Effector memory CD4-positive, alpha-beta T cell (primary cell): Measurements from ENCODE around the gene PDK2.

Experiments used
- DNase-seq, 3 donors: peaks; one replicate each; pipeline ENCODE4 v3.0.0-alpha.2; 2020
- H3K27ac ChIP-seq: 2 replicates; pipeline ENCODE4 v1.7.0; 2013; ENCODE audit warnings: mild to moderate bottlenecking, low read length, moderate library complexity; ENCODE audit not compliant: insufficient read depth, poor library complexity, severe bottlenecking
- H3K27me3 ChIP-seq: replicated peaks from 2 replicates; pipeline ENCODE4 v1.7.0; 2013; ENCODE audit warnings: mild to moderate bottlenecking, low read length; ENCODE audit not compliant: insufficient read depth, control insufficient read depth, poor library complexity, severe bottlenecking
- H3K36me3 ChIP-seq: 2 replicates; pipeline ENCODE4 v1.7.0; 2013; ENCODE audit warnings: mild to moderate bottlenecking, low read length, moderate library complexity; ENCODE audit not compliant: control insufficient read depth, insufficient read depth
- H3K4me1 ChIP-seq: 2 replicates; pipeline ENCODE4 v1.7.0; 2013; ENCODE audit warnings: low read length, mild to moderate bottlenecking; ENCODE audit not compliant: control insufficient read depth, insufficient read depth, poor library complexity, severe bottlenecking
- H3K4me3 ChIP-seq: 2 replicates; pipeline ENCODE4 v1.7.0; 2013; ENCODE audit warnings: low read length, low read depth, mild to moderate bottlenecking; ENCODE audit not compliant: insufficient read depth, poor library complexity, severe bottlenecking
- H3K9me3 ChIP-seq: 2 replicates; pipeline ENCODE4 v1.7.0; 2013; ENCODE audit warnings: mild to moderate bottlenecking, low read length, moderate library complexity; ENCODE audit not compliant: control insufficient read depth

The PDK2 gene

DNA sequence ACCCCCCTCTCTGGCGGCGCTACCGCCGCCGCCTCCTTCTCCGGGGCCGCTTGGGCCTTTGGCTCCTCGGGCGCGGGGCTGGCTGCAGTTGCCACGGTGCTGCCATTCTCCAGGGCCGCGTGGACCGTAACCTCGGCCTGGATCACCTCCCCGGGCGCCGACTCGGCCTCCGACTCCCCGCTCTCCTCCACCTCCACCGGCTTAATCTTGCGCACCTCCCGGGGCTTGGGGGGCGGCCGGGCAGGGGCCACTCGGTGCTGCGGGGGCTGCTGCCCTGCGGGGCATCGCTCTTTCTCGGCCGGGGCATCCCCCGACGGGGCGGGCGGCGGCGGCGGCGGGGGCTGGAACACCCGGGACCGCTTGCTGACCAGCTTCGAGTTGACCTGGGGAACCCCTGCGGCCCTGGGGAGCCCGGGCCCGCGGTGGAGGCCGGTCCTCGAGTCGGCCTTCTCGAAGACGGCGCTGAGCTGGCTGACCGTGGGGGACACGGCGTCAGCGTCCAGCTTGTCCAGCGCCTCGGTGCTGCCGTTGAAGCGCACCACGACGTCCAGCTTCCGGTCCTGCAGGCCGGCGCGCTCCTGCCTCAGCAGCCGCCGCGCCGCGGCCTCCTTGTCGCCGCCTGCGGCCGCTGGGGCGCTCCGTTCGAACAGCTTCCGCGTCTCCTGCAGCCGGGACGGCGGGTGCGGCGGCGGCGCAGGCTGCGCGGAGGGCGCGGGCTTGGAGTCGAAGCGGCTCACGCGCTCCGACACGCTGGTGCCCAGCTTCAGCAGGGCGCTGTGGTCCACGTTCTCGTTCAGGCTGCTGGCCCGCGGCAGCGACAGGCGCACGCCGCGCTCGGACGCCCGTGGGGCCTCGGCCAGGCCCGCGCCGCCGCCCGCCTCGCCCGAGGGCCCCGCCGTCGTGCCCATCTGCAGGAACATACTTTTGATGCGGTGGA, 54.5 kb downstream of the PDK2 start:
- peak in 2 of 3 donors; percentile 44 to 45 for DNase-seq
- Histone ChIP-seq H3K4me1 (peaks cover 54% of the 10 kb centered on the region), H3K27me3 (no peaks in the 10 kb centered on the region), H3K4me3 (peak overlapping the region; percentile 86), H3K9me3 (no peaks in the 10 kb centered on the region), H3K27ac (peak overlapping the region; percentile 86), H3K36me3 (peaks cover 9% of the 10 kb centered on the region)

DNA sequence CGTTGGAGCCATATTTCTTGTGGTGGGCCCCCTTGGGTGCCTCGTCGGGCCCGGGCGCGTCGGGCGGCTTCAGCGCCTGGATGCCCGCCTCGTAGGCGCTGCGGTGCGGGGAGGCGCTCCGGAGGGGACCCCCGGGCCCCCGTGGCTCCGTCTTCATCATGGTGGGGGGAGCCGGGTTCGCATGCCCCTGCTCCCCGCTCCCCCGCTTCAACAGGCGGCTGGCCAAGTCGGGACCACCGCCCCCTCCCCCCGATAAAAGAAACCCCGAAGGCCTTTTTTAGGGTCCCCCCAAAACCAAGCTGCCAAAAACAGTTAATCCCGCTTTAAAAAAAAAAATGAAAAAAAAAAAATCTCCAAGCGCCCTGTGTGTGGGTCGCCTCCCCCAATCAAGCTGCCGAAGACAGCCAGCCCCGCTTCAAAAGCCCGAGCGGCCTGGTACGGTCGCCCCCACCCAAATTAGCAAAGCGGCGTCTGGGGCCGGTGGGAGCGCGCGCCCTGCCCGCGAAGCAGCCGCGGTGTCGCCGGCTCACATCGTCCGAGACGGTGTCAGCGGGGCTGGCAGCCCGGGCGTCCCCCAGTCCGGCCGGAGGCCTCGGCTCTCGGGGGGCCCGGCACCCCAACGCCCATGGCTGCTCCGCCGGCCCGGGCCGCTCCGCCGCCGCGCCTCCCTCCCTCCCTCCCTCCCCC, 55.3 kb downstream of the PDK2 start, which contains the start of gene PPP1R9B:
Gene PPP1R9B (minus strand): TSS at position 324 of the 687 bp plus-strand sequence. CDS start 164 bp downstream, at position 160.
- Histone ChIP-seq H3K4me3 (peak within 1 kb of the TSS; percentile 86), H3K36me3 (peaks cover 1% of the 10 kb centered on the region), H3K27ac (peak within 1 kb of the TSS; percentile 86), H3K27me3 (no peaks in the 10 kb centered on the region), H3K9me3 (no peaks in the 10 kb centered on the region), H3K4me1 (peaks cover 46% of the 10 kb centered on the region)
- DNase-seq: no peak

DNA sequence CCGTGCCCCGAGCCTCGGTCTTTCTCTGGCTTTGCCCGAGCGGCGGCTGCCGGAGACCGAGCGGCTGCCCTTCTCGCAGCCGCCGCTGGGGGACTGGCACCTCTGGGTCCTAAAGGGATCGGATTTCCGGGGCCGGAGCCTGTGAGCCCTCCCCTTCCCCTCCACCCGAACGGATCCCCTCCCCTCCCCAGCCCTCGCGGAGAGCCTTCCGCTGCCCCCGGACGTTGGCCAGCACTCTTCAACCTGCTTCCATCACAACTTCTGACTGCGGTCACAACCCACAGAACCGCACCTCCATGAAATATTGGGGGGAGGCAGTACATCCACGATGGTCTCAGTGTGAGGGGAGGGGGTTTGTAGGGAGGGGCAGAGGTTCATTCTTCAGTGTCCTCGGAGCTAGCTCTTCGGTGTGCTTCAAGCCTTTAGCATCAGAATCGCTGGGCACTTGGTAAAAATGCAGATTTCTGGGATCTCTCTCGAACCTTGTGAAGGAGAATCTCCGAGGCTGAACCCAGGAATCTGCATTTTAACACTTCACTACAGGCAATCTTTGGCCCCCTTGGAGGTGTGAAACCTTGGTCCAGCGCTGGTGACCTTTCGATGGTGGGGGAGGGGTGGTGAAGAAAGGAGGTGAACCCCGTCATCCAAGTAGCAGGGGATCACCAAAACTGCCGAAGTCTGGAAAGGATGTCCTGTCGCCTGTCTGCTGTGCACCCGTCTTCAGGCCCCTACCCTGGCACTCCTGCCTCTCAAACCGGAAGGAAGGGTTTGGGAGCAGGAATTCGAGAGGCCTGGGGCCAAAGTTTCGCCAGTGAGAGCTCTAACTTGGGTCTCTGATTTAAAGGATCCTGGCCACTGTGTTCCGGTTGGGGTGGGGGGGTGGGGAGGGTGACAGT, 56.1 kb downstream of the PDK2 start:
- peaks cover 38% of the 10 kb centered on the region for H3K4me1 ChIP-seq
- H3K9me3 ChIP-seq: no peaks in the 10 kb centered on the region
- H3K27ac ChIP-seq: peak overlapping the region; percentile 86
- H3K4me3 ChIP-seq: peak overlapping the region; percentile 46
- DNase-seq: peak; percentile 76 to 83 (median 76)
- H3K36me3 ChIP-seq: no peaks in the 10 kb centered on the region
- H3K27me3 ChIP-seq: no peaks in the 10 kb centered on the region

DNA sequence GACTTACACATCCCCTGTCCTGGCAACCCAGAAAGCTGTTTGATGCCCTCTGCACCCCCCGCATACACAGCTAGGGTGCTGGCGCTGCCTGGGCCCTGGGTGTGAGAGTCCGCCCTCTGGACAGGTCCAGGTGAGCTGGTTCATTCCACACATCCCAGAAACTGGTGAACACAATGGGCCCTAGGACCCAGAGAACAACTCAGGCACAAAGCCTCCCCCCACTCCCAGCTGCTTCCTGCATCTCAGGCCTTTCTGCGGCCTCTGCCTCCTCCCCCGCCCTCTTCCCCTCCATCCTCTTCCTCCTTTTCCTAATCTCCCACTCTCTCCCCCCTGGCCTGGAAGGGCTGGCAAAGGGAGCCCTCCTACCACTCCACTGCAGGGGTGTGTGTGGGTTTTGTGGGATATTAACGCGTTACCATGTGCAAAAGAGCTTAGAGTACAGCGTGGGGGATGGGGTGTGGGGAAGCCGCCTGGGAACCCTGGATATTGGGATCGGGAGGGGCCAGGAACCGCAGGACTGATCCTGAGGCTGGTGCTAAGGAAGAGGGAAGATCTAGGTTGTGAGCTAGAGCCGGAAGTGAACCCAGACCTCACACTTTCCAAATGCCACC, 56.9 kb downstream of the PDK2 start:
- peak overlapping the region; percentile 47 for H3K27ac ChIP-seq
- H3K4me3 ChIP-seq: peak overlapping the region; percentile 46
- peaks cover 31% of the 10 kb centered on the region for H3K4me1 ChIP-seq
- H3K27me3 ChIP-seq: no peaks in the 10 kb centered on the region
- H3K36me3 ChIP-seq: no peaks in the 10 kb centered on the region
- H3K9me3 ChIP-seq: no peaks in the 10 kb centered on the region
- DNase-seq: no peak

DNA sequence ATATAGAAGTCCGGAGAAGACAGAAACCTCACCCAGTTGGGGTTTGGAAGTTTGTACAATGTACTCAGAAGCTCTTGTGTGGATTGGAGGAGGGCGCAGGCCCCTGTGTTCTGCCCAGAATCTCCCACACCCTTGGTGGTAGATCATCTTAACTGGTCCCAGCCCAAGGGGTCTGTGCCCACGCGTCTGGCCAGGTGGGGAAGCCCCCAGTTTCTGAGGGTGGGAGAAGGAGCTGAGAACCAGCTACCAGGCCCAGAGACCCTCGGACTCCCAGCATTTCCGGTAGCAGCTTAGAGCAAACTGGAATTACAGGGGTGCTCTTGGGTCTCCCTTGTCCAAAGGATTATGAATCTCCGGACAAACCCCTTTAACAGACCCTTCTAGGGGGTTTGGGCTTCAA, 57.6 kb downstream of the PDK2 start:
- peak overlapping the region; percentile 47 for H3K27ac ChIP-seq
- no peaks in the 10 kb centered on the region for H3K27me3 ChIP-seq
- no peak for DNase-seq
- H3K36me3 ChIP-seq: no peaks in the 10 kb centered on the region
- no peaks in the 10 kb centered on the region for H3K9me3 ChIP-seq
- H3K4me3 ChIP-seq: no peak overlapping the region
- peaks cover 26% of the 10 kb centered on the region for H3K4me1 ChIP-seq

DNA sequence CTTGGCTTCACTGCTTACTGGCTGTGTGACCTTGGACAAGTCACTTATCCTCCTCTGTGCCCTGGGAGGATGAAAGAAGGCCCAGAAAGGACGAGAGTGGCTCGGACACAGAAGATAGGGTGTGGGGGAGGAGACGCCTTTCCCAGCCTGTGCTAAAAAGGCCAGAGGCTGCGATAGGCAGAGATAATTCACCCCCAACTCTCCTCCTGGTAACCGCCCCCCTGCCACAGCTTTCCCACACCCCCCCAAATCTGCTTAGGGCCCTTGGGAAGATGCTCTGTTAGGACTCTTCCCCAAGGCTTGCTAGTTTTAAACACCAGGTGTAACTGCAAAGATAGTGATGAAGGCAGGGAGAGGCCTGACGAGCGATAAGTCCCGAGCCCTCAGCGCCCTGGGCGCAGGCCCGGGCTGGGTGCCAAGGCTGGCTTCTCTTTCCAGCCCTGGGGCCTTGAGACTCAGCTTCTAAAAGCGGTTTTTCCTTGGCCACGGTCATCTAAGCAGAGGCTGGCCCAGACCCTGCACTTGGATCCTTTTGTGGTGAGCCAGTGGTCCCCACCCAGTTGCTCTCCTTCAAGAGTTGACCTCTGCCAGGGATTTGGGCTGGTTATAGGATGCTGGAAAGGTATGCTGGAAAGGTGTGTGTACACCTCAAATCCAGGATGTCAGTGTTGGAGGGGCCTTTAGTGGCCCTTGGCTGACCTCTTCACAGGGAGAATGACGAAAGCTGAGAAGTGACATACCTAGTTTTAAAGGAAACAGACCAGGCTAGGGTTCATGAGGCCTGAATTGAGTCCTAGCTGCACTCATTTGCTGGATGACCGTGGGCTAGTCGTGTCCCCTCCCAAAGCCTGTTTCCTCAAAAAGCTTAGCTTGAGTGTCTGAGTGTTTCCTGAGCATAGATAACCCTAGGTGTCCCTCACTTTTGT, 58.8 kb downstream of the PDK2 start:
- no peak for DNase-seq
- H3K9me3 ChIP-seq: no peaks in the 10 kb centered on the region
- H3K36me3 ChIP-seq: no peaks in the 10 kb centered on the region
- no peak overlapping the region for H3K27ac ChIP-seq
- no peak overlapping the region for H3K4me3 ChIP-seq
- peaks cover 24% of the 10 kb centered on the region for H3K4me1 ChIP-seq
- no peaks in the 10 kb centered on the region for H3K27me3 ChIP-seq

DNA sequence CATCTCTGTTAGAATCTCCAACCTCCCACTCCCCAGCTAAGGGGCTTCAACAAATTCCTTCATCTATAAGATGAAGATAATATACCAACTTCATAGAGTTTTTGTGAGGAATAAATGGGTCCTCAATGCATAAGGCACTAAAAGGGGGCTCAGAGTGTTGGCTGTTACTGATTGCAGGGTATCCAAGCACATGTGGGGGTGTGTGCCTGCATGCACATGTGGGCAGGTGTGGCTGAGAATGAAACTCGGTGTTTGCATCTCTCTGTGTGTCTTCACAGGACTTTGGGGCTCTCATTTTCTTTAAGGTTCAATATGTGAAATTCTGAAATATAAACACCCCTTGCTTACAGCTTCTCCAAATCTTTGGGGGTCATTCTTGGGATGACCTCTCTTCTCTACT, 59.5 kb downstream of the PDK2 start:
- no peaks in the 10 kb centered on the region for H3K9me3 ChIP-seq
- DNase-seq: no peak
- no peaks in the 10 kb centered on the region for H3K27me3 ChIP-seq
- peaks cover 24% of the 10 kb centered on the region for H3K4me1 ChIP-seq
- H3K27ac ChIP-seq: no peak overlapping the region
- H3K36me3 ChIP-seq: no peaks in the 10 kb centered on the region
- H3K4me3 ChIP-seq: no peak overlapping the region

DNA sequence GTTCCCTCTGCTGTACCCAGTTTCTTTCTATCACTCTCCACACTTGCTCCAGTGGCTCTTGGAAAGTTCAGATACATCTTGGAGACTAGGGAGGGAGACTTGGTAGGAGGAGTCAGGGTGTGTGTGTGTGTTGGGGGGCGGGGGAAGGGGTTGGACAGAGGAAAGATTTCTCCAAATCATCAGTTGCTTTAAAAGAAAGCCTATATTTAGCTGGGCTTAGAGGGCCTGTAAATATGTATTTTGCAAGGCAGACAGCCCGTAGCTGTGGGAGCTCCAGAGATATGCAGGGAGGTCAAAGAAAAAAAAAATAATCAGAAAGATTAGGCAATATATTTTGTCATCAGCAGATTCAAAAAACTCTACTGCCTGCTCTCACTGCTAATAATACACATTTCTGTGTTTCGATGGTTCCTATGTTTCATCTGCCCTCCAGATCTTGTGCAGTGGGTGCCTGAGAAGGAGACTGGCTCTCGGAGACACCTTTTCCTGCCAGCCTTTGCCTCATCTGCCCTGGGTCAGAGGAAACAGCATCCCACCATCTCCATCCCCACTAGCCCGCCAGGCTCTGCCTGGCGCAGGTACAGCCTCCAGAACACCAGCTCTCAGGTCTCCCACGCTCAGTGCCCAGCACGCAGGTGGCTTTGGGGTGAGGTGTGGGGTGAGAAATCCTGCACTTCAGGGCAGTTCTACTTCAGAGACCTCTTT, 60.1 kb downstream of the PDK2 start:
- Histone ChIP-seq H3K27ac (no peak overlapping the region), H3K27me3 (no peaks in the 10 kb centered on the region), H3K4me1 (peaks cover 24% of the 10 kb centered on the region), H3K4me3 (no peak overlapping the region), H3K9me3 (no peaks in the 10 kb centered on the region), H3K36me3 (no peaks in the 10 kb centered on the region)
- DNase-seq: no peak
